K562 (cell line): ENCODE data around the gene LRRC41. TPM values are rescaled to one million over a fixed set of nuclear protein-coding genes. Genes with fewer than 3 reads are reported as not detected.
A peak's percentile ranks its signal among the peaks of the same experiment; 100 is the strongest.

Source experiments
- ASH1L ChIP-seq: fragments of 450-650 bp; IDR thresholded peaks from 2 replicates; pipeline ENCODE4 v1.6.1; 2018; ENCODE audit warnings: borderline replicate concordance, mild to moderate bottlenecking, low read depth; ENCODE audit not compliant: partially characterized antibody
- CHAMP1 ChIP-seq: fragments of 450-650 bp; IDR thresholded peaks from 2 replicates; pipeline ENCODE4 v1.6.1; 2016; ENCODE audit warnings: mild to moderate bottlenecking
- EHMT2 ChIP-seq: fragments of 450-650 bp; IDR thresholded peaks from 2 replicates; pipeline ENCODE4 v1.6.1; 2018; ENCODE audit warnings: antibody characterized with exemption
- ELK3 ChIP-seq: fragments of 450-650 bp; formaldehyde crosslinking; IDR thresholded peaks from 2 replicates; pipeline ENCODE4 v1.4.0; 2020; ENCODE audit warnings: mild to moderate bottlenecking
- HMG20A ChIP-seq: fragments of 450-650 bp; formaldehyde crosslinking; conservative IDR thresholded peaks from 2 replicates; pipeline ENCODE4 v1.4.0; 2020; ENCODE audit warnings: mild to moderate bottlenecking, mixed read lengths
- HNRNPH1 ChIP-seq: fragments of 200-400 bp; formaldehyde crosslinking; optimal IDR thresholded peaks from 2 replicates; pipeline ENCODE3; 2017; ENCODE audit warnings: low read depth, mild to moderate bottlenecking, low read length, moderate library complexity
- MBD2 ChIP-seq: sonication (generic); IDR thresholded peaks from 2 replicates; pipeline ENCODE4 v1.6.1; 2016; ENCODE audit warnings: low read depth, borderline replicate concordance
- NR3C1 ChIP-seq: sonication (generic); formaldehyde crosslinking; IDR thresholded peaks from 2 replicates; pipeline ENCODE4 v1.8.1; 2022; ENCODE audit warnings: missing genetic modification reagents
- PCBP1 ChIP-seq: fragments of 200-400 bp; formaldehyde crosslinking; IDR thresholded peaks from 2 replicates; pipeline ENCODE4 v1.6.1; 2018; ENCODE audit warnings: mild to moderate bottlenecking, low read depth, low read length; ENCODE audit not compliant: poor library complexity, severe bottlenecking
- SP2 ChIP-seq: IDR thresholded peaks from 2 replicates; pipeline ENCODE4 v1.6.1; 2011; ENCODE audit warnings: mild to moderate bottlenecking, low read depth, low read length, moderate library complexity; ENCODE audit not compliant: poor library complexity, severe bottlenecking; ENCODE audit errors: extremely low read depth
- ZBTB26 ChIP-seq: fragments of 450-650 bp; formaldehyde crosslinking; IDR thresholded peaks from 2 replicates; pipeline ENCODE4 v1.4.0; 2022; ENCODE audit warnings: missing genetic modification characterization
- ZC3H4 ChIP-seq: sonication (generic); formaldehyde crosslinking; IDR thresholded peaks from 2 replicates; pipeline ENCODE4 v1.9.0; 2021; ENCODE audit warnings: missing genetic modification reagents, borderline replicate concordance
- ZNF740 ChIP-seq, 3 experiments: fragments of 200-800 bp in 1 of 3; sonication (Bioruptor generic) in 1 of 3; sonication (generic) in 1 of 3; formaldehyde crosslinking in 1 of 3; IDR thresholded peaks; 2 replicates each; pipeline versions ENCODE4 v1.6.1 to v1.8.0; 2016 to 2022; ENCODE audit warnings: mild to moderate bottlenecking in 2 of 3, missing compliant biosample characterization in 2 of 3, missing genetic modification characterization in 2 of 3, missing genetic modification reagents in 1 of 3
- polyA plus RNA-seq, 8 experiments: library from polyadenylated mRNA; depleted of rRNA in 4 of 8; stranded (reverse) in 5 of 8; unstranded in 3 of 8; fragments of >200 nt; fragmentation: Nextera tagmentation in 2 of 8; fragmentation: Illumina TruSeq in 1 of 8; extraction: Ambion mirVana in 2 of 8; extraction: Trizol in 1 of 8; gene quantifications; 2 replicates each; pipeline versions ENCODE4 v1.2.1 to v1.2.3, GENCODE V29; 2011 to 2014; ENCODE audit warnings: inconsistent platforms in 1 of 8, missing spikeins in 1 of 8
- total RNA-seq, 7 experiments: library from RNA; depleted of rRNA in 6 of 7; stranded (reverse); fragments of >200 nt in 6 of 7; fragmentation: Illumina TruSeq in 2 of 7; extraction: Trizol in 2 of 7; gene quantifications; 2 replicates each; pipeline versions ENCODE4 v1.2.1 to v1.2.3, GENCODE V29; 2011 to 2021; ENCODE audit warnings: low replicate concordance in 1 of 7
- TF ChIP-seq, protein P1 (sequence below): fragments of 200-800 bp; sonication (Bioruptor generic); IDR thresholded peaks from 2 replicates; pipeline ENCODE4 v1.6.1; 2016; ENCODE audit warnings: missing genetic modification characterization, missing compliant biosample characterization

Gene LRRC41
- total and polyA plus RNA-seq, 9 of the 15 experiments (the other 6 are each of a cell fraction or from before 2014, with no cell fraction given) = 10.5 to 64.7 (median 44.2) TPM

- TF ChIP-seq, protein P1, sequence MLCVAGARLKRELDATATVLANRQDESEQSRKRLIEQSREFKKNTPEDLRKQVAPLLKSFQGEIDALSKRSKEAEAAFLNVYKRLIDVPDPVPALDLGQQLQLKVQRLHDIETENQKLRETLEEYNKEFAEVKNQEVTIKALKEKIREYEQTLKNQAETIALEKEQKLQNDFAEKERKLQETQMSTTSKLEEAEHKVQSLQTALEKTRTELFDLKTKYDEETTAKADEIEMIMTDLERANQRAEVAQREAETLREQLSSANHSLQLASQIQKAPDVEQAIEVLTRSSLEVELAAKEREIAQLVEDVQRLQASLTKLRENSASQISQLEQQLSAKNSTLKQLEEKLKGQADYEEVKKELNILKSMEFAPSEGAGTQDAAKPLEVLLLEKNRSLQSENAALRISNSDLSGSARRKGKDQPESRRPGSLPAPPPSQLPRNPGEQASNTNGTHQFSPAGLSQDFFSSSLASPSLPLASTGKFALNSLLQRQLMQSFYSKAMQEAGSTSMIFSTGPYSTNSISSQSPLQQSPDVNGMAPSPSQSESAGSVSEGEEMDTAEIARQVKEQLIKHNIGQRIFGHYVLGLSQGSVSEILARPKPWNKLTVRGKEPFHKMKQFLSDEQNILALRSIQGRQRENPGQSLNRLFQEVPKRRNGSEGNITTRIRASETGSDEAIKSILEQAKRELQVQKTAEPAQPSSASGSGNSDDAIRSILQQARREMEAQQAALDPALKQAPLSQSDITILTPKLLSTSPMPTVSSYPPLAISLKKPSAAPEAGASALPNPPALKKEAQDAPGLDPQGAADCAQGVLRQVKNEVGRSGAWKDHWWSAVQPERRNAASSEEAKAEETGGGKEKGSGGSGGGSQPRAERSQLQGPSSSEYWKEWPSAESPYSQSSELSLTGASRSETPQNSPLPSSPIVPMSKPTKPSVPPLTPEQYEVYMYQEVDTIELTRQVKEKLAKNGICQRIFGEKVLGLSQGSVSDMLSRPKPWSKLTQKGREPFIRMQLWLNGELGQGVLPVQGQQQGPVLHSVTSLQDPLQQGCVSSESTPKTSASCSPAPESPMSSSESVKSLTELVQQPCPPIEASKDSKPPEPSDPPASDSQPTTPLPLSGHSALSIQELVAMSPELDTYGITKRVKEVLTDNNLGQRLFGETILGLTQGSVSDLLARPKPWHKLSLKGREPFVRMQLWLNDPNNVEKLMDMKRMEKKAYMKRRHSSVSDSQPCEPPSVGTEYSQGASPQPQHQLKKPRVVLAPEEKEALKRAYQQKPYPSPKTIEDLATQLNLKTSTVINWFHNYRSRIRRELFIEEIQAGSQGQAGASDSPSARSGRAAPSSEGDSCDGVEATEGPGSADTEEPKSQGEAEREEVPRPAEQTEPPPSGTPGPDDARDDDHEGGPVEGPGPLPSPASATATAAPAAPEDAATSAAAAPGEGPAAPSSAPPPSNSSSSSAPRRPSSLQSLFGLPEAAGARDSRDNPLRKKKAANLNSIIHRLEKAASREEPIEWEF (CRISPR knock-in tag) = no peak
- TF ChIP-seq ASH1L = no peak
- no peak for TF ChIP-seq ZC3H4
- TF ChIP-seq SP2 = no peak
- TF ChIP-seq EHMT2 = no peak
- peak; percentile 60 for TF ChIP-seq PCBP1
- no peak for TF ChIP-seq NR3C1
- no peak for TF ChIP-seq MBD2
- TF ChIP-seq ZNF740 (CRISPR knock-in tag; IDR thresholded peaks at IDR 0.05) = peak; percentile 42; the same call in 1 of the 2 replicates
- no peak for TF ChIP-seq ZNF740 (tag; IDR thresholded peaks at IDR 0.05)
- no peak for TF ChIP-seq ELK3 (CRISPR knock-in tag)
- no peak for TF ChIP-seq ZBTB26 (CRISPR knock-in tag)
- no peak for TF ChIP-seq CHAMP1
- TF ChIP-seq HNRNPH1 = no peak
- TF ChIP-seq HMG20A (CRISPR knock-in tag) = no peak
Measured at GRCh38 chr1:46246548-46247435, 56.6 kb downstream of the LRRC41 start (continued).
